Suppressor macrophage treated with lipopolysaccharide for 1 hour (primary cell): ENCODE data around the gene EEF1A2.

Experiments used
- DNase-seq, 3 donors: peaks; one replicate each; pipeline ENCODE4 v3.0.0-alpha.2; 2020 to 2022

The EEF1A2 gene

GRCh38 chr20:63536997-63537524, 38.2 kb upstream of the EEF1A2 start, which contains the start of gene PTK6:
Gene PTK6, minus strand, starts transcription at chr20:63537376. Its CDS starts 62 bp downstream, at chr20:63537314.
- peak; percentile 79 to 90 (median 84) for DNase-seq

GRCh38 chr20:63536241-63536977, 37.5 kb upstream of the EEF1A2 start:
- peak in 1 of 3 donors; percentile 34 for DNase-seq

GRCh38 chr20:63534831-63535651, 36.2 kb upstream of the EEF1A2 start:
- no peak for DNase-seq

DNA sequence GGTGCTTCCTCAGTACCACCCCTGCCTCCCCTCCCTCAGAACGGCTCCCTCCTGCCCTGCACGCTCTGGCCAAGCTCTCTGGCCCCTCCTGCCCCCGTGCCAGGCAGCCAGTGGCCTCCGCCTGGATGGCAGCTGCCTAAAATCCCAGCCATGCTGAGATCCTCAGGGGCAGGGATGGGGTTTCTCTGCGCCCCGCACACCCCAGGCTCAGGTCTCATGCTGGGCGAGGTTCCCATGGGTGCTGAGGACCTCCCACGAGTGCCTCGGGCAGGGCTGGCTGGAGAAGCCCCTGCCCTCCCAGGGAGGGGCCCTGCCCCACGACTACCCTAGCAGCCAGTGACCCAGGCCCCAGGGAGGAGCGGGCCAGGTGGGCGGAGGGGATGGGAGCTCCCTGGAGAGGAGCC, 35.5 kb upstream of the EEF1A2 start:
- no peak for DNase-seq

DNA sequence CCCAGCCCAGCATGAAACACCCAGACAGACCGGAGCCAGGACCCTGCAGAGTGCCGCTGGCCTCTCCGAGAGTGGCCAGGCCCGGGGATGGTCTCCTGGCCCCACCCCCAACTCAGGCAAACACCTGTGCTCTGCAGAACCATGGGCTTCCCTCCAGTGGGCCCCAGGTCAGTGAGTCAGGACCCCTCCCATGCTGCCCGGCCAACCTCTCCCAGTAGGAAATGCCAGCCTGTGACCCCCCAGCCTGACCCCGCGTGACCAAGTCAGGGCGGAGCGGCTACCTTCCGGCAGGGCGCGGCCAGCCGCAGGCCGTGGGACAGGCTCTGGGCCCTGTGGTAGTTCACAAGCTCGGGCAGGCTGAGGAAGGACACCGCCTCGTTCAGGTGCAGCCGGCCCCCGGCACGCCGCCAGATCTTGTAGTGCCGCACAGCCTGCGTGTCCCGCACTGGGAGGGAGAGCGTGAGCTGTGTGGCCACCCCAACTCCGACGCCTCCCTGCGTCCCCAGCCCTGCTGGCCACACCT, 35.0 kb upstream of the EEF1A2 start:
- DNase-seq, result no peak

- DNase-seq, result no peak
Observed at GRCh38 chr20:63533388-63533787, 34.5 kb upstream of the EEF1A2 start.

GRCh38 chr20:63532449-63532971, 33.6 kb upstream of the EEF1A2 start:
- no peak for DNase-seq

GRCh38 chr20:63531686-63532448, 33.0 kb upstream of the EEF1A2 start:
- DNase-seq, result no peak

GRCh38 chr20:63530788-63531160, 31.9 kb upstream of the EEF1A2 start:
- no peak for DNase-seq

DNA sequence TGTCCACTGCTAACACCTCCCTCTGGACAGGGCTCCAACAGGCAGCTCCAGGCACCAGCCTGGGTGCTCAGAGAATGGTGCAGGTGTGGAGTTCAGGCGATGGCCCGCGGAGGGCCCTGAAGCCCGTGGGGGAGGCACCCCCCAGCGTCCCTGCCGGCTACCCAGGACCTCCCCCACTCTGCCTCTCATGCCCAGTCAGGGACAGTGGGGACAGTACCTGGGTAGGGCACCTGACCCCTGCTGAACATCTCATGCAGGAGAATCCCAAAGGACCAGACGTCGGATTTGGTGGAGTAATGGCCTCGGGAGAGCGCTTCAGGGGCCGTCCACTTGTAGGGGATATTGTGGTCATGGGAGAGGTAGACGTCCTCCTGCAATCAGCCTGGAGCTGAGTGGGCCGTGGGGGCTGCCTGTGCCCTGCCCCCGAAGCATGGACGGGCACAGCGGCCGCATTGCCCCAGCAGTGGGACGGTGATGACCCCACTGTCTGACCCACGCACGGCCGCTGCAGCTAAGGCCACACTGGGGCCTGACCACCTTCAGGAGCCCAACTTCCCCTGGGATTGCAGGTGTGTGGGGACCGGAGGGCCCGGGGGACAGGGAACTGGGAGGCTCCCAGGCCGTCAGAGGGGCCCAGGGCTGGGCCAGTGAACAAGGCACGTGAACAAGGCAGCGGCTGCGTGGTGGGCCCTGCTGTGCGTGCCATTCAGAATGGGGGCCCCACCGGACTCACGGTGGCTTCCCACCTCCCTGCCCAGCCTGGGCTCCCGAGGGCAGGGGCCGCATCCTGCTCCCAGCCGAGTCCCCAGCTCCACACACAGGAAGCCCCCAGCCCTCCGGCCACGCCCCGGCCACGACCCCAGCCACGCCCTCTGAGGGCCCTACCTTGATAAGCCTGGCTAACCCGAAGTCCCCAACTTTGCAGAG, 31.2 kb upstream of the EEF1A2 start:
- no peak for DNase-seq

GRCh38 chr20:63529180-63529860, 30.4 kb upstream of the EEF1A2 start:
- no peak for DNase-seq

- no peak for DNase-seq
Observed at GRCh38 chr20:63527184-63527583, 28.3 kb upstream of the EEF1A2 start.

- DNase-seq, result no peak
Observed at GRCh38 chr20:63525971-63526370, 27.1 kb upstream of the EEF1A2 start.

- no peak for DNase-seq
Observed at GRCh38 chr20:63525185-63525584, 26.3 kb upstream of the EEF1A2 start.

DNA sequence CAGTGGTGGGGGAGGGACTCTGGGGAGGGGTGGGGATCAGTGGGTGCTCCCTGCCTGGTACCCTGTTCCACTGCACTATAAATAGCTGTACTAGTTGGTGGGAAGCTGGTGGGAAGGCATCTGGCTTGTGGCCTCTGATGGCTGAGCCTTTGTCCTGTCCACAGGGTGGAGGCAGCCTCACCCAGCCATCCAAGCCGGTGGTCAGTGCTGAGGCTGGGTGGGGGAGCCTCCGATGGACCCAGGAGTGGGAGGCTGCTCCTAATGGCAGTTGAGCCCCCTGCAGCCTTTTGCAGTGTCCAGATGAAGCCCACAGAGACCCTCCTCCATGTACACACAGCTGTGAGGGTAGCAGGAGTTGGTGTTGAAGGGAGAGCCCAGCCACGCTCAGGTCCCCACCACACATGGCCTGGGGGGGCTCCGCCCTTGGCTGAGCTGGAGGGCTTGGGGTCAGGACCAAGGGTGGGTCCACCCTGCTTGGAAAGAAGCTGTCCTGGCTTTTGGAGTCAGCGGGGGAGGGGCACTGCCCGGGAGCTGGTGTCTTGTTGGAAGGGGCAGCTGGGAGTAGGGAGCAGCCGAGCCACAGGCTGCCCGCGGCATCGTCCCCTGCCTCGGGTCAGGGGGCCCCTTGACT, 24.2 kb upstream of the EEF1A2 start:
- no peak for DNase-seq

DNA sequence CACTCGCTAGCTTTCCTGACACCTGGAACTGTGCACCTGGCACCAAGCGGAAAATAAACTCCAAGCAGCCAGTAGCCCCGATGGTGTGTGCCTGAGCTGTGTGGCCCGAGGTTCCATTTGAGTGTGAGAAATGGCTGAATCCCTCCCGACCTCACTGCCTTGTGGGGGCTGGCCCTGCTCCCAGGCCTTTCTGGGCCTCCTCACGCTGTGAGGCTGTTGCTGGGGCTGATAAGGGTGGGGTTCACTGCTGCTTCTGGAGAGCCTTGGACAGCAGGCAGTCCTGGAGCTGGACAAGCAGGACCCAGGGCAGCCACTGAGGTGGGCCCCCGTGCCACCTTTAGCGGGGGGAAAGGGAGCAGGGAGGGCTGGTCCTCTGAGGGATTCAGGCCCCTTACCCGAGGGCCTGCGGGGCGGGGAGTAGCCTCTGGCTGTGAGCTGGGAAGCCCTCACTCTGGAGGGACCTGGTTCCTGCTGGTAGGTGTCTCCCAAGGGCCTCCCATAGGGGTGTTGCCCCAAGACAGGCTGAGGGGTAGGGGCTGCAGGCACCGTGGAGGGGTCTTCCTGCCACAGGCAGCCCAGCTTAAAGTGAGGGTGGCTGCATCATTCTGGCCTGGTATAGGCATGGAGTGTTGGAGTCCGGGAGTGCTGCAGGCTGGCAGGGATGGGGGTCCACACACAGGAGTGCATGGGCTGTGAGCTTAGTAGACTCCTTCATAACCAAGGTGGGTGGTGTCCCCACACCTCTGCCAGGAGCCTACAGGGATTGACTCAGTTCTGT, 23.4 kb upstream of the EEF1A2 start:
- no peak for DNase-seq

- no peak for DNase-seq
Observed at GRCh38 chr20:63521602-63522001, 22.7 kb upstream of the EEF1A2 start.

- DNase-seq, result peak; percentile 63 to 93 (median 83)
Observed at GRCh38 chr20:63520934-63521601, 22.2 kb upstream of the EEF1A2 start.

- peak; percentile 84 to 97 (median 93) for DNase-seq
Observed at GRCh38 chr20:63520504-63520933, 21.6 kb upstream of the EEF1A2 start, which contains the start of gene PPDPF. Gene PPDPF, plus strand, starts transcription at chr20:63520765. Its CDS starts 544 bp downstream, at chr20:63521309.
